GM03348 (cell line): ENCODE results near the gene MRRF.

Experiments used
- DNase-seq: peaks from one replicate; pipeline ENCODE4 v3.0.0; 2012; ENCODE audit warnings: low spot score

MRRF gene

GRCh38 chr9:122333169-122333808 is 68.6 kb downstream of the MRRF start:
- DNase-seq, result no peak

DNA sequence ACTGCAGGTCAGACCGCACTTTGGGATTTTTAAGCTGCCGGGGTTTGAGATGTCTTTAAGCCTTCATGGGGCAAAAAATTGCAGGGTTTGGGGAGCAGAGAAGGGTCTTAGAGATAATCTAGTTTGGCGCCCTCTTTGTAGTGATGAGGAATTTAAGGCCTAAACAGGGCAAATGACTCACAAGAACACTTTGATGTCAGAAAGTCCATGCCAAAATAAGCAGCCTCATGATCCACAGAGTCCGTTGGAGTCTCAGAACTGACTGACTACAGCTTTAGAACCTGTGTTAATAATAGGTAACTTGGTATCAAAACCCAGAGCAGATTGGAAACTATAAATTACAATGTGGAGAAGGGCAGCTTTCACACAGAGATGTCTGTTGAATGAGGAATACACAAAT is 70.2 kb downstream of the MRRF start:
- no peak for DNase-seq

- no peak for DNase-seq
Measured at GRCh38 chr9:122336189-122336588, 71.5 kb downstream of the MRRF start.

GRCh38 chr9:122336866-122337555 is 72.3 kb downstream of the MRRF start:
- DNase-seq, result no peak

- DNase-seq, result no peak
Measured at GRCh38 chr9:122337556-122337929, 72.9 kb downstream of the MRRF start.

GRCh38 chr9:122338536-122338935 is 73.9 kb downstream of the MRRF start:
- DNase-seq, result no peak

DNA sequence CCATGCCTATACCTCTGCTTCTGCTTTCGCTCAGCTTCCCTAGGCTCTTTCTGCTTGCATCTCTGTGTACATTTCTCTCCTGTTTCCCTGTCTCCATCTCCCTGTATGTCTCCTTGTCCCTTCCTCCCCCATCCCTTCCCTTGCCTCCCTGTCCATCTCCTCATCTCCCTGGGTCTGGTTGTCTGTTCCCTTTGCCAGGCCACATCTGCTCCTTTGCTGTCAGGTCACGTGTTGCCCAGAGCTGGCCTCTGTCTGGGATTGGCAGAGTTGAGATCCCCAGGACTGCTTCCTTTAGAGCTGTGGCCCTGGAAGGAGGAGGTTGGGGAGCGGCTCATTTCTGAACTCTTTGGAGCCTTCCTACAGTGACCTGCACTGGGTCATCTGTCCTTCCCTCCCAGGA is 74.3 kb downstream of the MRRF start:
- DNase-seq, result peak; percentile 39

- no peak for DNase-seq
Measured at GRCh38 chr9:122339579-122339978, 74.9 kb downstream of the MRRF start.

DNA sequence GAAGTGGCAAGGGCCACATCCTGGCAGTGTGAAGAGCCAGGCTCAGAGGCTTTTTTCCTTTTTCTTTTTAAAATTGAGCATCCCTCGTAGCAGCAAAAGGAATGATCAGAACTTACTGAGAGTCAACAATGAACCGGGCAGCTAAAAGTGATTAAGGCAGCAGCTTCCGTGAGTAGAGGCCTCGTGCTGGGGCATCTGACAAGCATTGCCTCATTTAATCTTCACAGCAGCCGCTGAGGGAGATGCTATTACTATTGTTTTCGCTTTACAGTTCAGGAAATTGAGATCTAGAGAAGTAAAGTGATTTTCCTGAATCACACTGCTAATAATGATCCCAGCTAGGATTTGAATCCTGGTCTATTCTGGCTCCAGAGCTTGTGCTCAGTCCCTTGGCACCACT is 75.5 kb downstream of the MRRF start:
- no peak for DNase-seq

- no peak for DNase-seq
Measured at GRCh38 chr9:122342323-122343050, 77.8 kb downstream of the MRRF start.

GRCh38 chr9:122346478-122347347 is 82.0 kb downstream of the MRRF start:
- DNase-seq, result peak; percentile 79

- DNase-seq, result peak; percentile 42
Measured at GRCh38 chr9:122347348-122348287, 82.9 kb downstream of the MRRF start.

DNA sequence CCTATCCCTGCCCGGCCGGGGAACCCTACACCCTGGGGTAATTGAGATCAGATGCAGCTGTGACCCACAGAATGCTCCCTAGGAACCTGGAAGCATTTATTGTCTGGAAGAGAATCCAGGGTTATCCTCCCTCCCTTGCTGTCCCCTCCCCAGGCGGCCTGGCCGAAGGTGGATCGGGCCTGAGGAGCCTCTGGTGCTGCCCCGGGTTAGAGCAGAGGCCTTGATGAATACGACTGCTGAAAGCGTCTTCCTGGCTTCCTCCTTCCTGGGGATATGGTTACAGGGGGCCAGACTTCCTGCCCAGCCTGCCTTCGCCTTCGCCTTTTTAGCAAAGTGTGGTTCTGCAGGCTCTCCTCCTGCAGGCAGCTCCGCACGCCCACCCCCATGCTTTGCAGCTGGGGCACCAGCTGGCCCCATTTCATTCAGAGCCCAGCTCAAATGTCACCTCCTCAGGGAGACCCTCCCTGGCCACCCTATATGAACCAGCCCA is 83.7 kb downstream of the MRRF start:
- no peak for DNase-seq

GRCh38 chr9:122348791-122349190 is 84.1 kb downstream of the MRRF start:
- DNase-seq, result no peak

DNA sequence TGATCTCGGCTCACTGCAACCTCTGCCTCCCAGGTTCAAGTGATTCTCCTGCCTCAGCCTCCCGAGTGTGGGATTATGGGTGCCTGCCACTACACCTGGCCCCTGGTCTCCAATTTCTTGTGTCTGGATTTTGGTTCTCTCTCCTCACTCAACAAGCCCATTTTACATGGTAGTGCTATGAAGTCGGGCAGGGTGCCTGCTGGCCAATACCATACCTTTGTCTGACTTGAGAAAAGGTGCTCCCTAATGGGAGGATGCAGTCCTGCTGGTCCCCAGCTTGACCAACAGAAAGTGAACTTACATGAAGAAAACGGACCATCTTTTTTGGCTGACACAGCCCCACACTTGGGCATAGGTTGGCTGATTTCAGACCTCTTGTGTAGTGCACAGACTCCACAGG is 84.5 kb downstream of the MRRF start:
- DNase-seq, result no peak

DNA sequence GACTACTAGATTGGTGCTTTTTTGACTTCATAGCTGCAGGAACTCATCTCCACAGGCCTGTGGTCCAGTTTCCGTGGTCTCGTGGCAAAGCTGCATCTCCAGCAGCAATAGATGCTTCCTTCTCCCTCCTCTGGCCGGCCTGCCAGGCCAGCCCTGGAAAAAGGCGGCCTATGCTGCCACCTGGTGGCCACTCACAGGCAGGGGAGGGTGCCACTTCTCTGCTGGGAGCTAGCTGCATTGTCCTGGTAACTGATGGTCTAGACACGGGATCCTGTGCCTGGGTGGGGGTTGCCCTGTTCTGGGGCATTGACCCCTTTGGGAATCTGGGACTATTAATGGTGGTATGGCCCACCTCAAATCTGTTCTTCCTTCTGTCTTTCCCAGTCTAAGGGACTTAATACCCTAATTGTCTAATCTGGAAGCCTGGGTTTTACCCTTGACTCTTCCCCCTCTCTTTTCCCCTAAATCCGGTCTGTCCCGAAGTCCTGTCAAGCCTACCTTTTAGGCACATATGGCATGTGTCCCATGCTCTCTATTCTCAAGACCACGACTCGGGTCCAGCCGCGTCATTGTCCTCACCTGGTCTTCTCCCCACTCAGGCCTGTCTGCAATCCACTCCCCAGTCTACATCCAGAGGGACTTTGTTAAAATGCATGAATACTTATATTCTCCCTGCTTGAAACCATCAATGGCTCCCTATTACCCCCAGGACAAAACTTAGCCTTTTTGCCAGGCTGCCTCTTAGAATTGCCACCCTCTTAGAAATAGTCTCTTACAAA is 86.1 kb downstream of the MRRF start:
- peak; percentile 93 for DNase-seq

GRCh38 chr9:122354536-122355199 is 90.0 kb downstream of the MRRF start:
- no peak for DNase-seq

GRCh38 chr9:122355336-122355875 is 90.7 kb downstream of the MRRF start:
- no peak for DNase-seq

DNA sequence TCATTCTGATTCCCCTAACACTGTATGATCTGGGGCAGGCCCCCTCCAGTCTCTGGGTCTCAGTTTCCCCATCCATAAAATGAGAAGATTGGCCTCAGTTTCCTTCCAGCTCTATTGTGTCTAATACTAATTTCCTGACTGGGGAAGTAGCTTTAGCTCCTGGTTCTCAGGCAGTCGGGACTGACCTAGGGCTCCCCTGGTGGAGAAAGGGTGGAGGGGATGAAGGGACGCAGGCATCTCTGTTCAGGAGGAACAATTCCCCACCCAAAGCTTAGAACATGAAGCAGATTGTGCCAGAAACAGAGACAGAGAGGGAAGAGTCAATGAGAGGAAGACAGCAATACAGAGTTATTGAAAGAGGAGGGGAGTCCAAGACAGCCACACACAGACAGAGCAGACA is 91.9 kb downstream of the MRRF start:
- no peak for DNase-seq
